Epithelial cell of esophagus (primary cell): ENCODE measurements around the gene MRAP2.

Source experiments
- DNase-seq: peaks from one replicate; pipeline ENCODE4 v3.0.0; 2010; ENCODE audit warnings: low read depth
- H3K4me3 ChIP-seq: 2 replicates; pipeline ENCODE4 v1.5.1; 2011; ENCODE audit warnings: mild to moderate bottlenecking, low read length, control low read depth
- TF ChIP-seq, protein P1 (sequence below): IDR thresholded peaks from 2 replicates; pipeline ENCODE4 v1.5.1; 2011; ENCODE audit warnings: low read depth, mild to moderate bottlenecking, low read length, control low read depth, inconsistent platforms; ENCODE audit not compliant: insufficient read depth; ENCODE audit errors: missing control alignments

MRAP2 gene

DNA sequence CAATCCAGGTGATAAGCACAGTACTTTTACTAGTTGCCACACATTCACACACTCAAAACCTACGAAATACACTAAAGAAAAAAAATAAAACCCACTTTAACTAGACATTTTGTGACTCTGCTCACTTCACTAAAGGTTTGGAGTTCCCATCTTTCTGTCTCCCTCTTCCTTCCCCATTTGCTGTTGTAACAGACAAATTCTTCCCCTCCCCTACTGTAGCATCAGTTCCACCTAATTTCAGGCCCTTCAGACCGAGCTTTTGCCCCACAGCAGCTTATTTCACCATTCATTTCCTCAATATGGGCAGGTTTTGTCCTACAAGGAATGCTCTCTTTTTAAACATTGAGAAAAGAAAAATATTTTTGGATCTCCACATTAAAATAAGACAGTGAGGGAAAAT is 31.3 kb upstream of the MRAP2 start:
- TF ChIP-seq, protein P1, sequence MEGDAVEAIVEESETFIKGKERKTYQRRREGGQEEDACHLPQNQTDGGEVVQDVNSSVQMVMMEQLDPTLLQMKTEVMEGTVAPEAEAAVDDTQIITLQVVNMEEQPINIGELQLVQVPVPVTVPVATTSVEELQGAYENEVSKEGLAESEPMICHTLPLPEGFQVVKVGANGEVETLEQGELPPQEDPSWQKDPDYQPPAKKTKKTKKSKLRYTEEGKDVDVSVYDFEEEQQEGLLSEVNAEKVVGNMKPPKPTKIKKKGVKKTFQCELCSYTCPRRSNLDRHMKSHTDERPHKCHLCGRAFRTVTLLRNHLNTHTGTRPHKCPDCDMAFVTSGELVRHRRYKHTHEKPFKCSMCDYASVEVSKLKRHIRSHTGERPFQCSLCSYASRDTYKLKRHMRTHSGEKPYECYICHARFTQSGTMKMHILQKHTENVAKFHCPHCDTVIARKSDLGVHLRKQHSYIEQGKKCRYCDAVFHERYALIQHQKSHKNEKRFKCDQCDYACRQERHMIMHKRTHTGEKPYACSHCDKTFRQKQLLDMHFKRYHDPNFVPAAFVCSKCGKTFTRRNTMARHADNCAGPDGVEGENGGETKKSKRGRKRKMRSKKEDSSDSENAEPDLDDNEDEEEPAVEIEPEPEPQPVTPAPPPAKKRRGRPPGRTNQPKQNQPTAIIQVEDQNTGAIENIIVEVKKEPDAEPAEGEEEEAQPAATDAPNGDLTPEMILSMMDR, result no peak
- no peak overlapping the region for H3K4me3 ChIP-seq
- DNase-seq, result no peak

DNA sequence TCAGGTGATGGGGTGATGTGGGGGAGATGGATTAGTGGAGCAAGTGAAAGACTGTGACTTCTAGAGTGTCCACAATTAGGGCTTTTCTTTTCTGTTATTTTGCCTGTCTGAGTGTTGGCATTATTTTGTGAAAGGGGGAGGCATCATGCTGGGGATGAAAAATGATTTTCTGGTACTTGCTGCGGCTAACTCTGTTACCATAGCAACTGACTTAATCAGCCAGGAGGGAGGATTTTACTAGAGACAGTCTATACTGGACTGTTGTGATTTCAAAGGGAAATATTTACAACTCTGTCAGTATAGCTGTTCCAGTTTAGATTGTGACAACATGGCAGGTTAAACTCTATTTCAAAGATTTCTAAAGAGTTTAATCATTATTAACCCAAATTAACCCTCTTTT is 30.4 kb upstream of the MRAP2 start:
- TF ChIP-seq, protein P1, result no peak
- no peak for DNase-seq

DNA sequence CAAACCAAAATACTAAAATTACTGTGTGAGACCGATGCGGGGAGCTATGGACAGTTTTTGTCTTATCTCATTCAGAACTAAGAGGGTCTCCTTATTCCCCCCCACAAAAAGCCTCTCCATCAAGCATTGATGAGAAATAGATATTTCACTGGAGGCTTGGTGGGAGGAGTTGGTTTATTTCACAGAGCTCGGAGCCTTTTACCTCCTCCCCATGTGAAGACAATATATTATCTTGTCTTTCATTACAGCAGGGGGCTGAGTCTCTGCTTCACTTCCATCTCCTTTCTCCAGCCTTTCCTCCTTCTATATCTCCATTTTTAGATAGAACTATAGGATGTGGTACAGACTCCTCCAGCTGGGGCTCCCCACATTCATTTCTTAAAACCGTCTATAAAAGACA is 29.9 kb upstream of the MRAP2 start:
- DNase-seq, result no peak
- H3K4me3 ChIP-seq, result no peak overlapping the region
- TF ChIP-seq, protein P1, result no peak

More for the DNA sequence above, 30.4 kb upstream of the MRAP2 start:
- no peak overlapping the region for H3K4me3 ChIP-seq

DNA sequence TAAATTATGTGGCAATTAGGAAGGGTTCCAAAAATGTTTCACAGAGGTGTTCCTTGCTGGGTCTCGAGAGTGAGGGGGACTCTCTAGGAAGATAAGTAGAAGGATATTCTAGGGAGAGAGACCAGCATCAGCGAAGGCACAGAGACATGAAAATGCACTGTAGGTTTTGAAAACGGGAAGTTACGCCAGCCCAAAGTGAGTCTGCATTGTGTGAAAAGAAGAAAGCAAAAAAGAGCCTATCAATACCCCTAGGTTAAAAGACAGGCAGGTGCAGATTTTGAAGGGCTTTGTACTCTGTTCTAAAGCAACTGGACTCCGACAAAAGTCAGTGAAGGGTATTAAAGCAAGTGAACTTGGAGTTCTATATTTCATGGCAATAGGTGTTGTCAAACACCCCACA is 25.7 kb upstream of the MRAP2 start:
- TF ChIP-seq, protein P1, result no peak
- no peak for DNase-seq
- no peak overlapping the region for H3K4me3 ChIP-seq

DNA sequence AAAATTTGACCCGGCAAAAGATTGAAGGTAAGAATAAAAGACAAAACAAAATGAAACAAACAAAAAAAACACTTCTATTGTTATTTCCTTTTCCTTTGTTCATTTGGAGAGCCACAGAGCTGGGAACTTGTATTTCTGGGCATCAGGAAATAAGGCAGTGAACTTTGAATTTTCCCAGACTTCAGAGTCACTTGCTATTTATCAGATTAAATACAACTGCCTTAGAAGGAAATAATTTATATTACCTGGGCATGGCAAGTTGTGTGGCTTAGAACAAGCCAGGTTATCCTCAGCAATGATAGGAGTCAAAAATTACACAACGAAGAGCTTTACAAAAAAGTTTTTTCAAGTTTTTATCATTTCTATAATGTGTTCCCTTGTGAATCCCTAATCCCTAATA is 20.2 kb upstream of the MRAP2 start:
- no peak overlapping the region for H3K4me3 ChIP-seq
- DNase-seq, result no peak
- TF ChIP-seq, protein P1, result no peak

DNA sequence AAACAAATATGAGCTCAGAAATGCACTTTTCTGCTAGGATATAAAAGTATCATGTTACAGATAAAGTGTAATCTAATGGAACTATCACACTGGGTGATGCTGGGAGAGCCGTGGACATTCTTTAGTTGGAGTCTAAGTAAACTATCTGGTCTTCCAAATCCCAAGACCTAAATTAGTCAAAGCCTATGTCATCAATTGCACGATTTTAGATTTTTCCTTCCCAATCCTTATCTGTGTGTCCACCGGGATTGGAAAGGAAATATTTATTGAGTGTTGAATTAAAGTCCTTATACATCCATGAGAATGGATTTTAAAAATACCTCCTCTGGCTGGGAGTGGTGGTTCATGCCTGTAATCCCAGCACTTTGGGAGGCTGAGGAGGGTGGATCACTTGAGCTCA is 19.6 kb upstream of the MRAP2 start:
- TF ChIP-seq, protein P1, result no peak
- H3K4me3 ChIP-seq, result no peak overlapping the region

DNA sequence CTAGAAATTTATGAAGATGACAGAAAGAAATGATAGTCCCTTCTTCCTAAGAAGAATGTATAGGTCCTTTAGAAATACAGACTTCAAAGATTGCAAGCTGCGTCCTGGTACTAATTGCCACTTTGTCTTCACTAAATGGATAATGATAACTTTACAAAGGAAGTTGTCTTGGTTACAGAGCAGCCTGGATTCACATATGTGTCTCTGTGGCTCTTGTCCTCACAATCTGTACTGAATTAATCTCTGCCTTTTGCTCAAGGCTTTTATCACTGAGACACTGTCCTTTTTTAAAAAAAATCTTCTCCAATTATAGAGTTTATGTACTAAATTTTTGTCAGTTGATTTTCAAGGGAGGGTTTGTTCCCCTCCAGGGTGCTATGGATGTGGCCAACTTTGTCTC is 17.5 kb upstream of the MRAP2 start:
- DNase-seq, result no peak
- TF ChIP-seq, protein P1, result no peak
- no peak overlapping the region for H3K4me3 ChIP-seq

More for the DNA sequence above, 19.6 kb upstream of the MRAP2 start:
- DNase-seq, result no peak
